HG03565 (cell line): Measurements from ENCODE around the gene RARG.
"Not testable (repeated sequence)": the region's sequence is repeated elsewhere in the genome, so short reads cannot be mapped to it uniquely, and the experiment has no call there.

Source experiments
- ATAC-seq: cut with Tn5 transposase; IDR thresholded peaks from one replicate; pipeline ENCODE4 v1.9.1; 2021; ENCODE audit warnings: mild to moderate bottlenecking, moderate library complexity; ENCODE audit not compliant: unreplicated experiment

The RARG gene

GRCh38 chr12:53173085-53173715, 58.8 kb downstream of the RARG start:
- ATAC-seq: no peak

GRCh38 chr12:53172352-53172751, 59.7 kb downstream of the RARG start:
- ATAC-seq: no peak

- no peak for ATAC-seq
These were observed 60.2 kb downstream of the RARG start for GRCh38 chr12:53171725-53172329.

- no peak for ATAC-seq
These were observed 60.9 kb downstream of the RARG start for GRCh38 chr12:53170876-53171724.

- no peak for ATAC-seq
These were observed 61.8 kb downstream of the RARG start for GRCh38 chr12:53170215-53170614.

GRCh38 chr12:53169644-53170043, 62.4 kb downstream of the RARG start:
- ATAC-seq: no peak

GRCh38 chr12:53166837-53167236, 65.2 kb downstream of the RARG start:
- ATAC-seq: no peak

GRCh38 chr12:53163008-53163407, 69.0 kb downstream of the RARG start:
- ATAC-seq: not testable (repeated sequence)

GRCh38 chr12:53161119-53161911, 70.7 kb downstream of the RARG start:
- no peak for ATAC-seq

- ATAC-seq: no peak
These were observed 71.3 kb downstream of the RARG start for GRCh38 chr12:53160673-53161072.
